Activated naive CD4-positive, alpha-beta T cell treated with Interleukin-2 at 50 U/mL for 16 hours (primary cell): Measurements from ENCODE around the gene PLAGL1.
A peak's percentile ranks its signal among the peaks of the same experiment; 100 is the strongest.
"Not testable (repeated sequence)": the region's sequence is repeated elsewhere in the genome, so short reads cannot be mapped to it uniquely, and the experiment has no call there.

ENCODE experiments used
- DNase-seq: peaks from one replicate; pipeline ENCODE4 v3.0.0-alpha.2; 2020

The PLAGL1 gene, protein sequence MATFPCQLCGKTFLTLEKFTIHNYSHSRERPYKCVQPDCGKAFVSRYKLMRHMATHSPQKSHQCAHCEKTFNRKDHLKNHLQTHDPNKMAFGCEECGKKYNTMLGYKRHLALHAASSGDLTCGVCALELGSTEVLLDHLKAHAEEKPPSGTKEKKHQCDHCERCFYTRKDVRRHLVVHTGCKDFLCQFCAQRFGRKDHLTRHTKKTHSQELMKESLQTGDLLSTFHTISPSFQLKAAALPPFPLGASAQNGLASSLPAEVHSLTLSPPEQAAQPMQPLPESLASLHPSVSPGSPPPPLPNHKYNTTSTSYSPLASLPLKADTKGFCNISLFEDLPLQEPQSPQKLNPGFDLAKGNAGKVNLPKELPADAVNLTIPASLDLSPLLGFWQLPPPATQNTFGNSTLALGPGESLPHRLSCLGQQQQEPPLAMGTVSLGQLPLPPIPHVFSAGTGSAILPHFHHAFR

GRCh38 chr6:144008120-144008811 is at the start of gene PLAGL1:
PLAGL1 (minus strand) TSS chr6:144008259; CDS start chr6:143948136, 60,123 bp downstream.
- peak; percentile 21 for DNase-seq

GRCh38 chr6:144055121-144055931 is 47.3 kb upstream of the PLAGL1 start:
- DNase-seq: peak; percentile 47

GRCh38 chr6:144053601-144054000 is 45.5 kb upstream of the PLAGL1 start:
- no peak for DNase-seq

- no peak for DNase-seq
Measured at GRCh38 chr6:144052488-144052887, 44.4 kb upstream of the PLAGL1 start.

- DNase-seq: no peak
Measured at GRCh38 chr6:144049386-144049785, 41.3 kb upstream of the PLAGL1 start.

DNA sequence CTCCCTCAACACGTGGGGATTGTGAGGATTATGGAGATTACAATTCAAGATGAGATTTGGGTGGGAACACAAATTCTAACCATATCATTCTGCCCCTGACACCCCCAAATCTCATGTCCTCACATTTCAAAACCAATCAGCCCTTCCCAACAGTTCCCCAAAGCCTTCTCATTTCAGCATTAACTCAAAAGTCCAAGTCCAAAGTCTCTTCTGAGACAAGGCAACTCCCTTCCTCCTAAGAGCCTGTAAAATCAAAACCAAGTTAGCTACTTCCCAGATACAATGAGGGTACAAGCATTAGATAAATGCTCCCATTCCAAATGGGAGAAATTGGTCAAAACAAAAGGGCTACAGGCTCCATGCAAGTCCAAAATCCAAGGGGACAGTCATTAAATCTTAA is 39.6 kb upstream of the PLAGL1 start:
- DNase-seq: no peak

- DNase-seq: not testable (repeated sequence)
Measured at GRCh38 chr6:144046672-144047071, 38.6 kb upstream of the PLAGL1 start.

DNA sequence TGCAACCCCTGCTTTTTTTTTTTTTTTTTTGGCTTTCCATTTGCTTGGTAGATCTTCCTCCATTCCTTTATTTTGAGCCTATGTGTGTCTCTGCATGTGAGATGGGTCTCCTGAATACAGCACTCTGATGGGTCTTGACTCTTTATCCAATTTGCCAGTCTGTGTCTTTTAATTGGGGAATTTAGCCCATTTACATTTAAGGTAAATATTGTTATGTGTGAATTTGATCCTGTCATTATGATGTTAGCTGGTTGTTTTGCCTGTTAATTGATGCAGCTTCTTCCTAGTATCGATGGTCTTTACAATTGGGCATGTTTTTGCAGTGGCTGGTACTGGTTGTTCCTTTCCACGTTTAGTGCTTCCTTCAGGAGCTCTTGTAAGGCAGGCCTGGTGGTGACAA is 36.9 kb upstream of the PLAGL1 start:
- not testable (repeated sequence) for DNase-seq

GRCh38 chr6:144036835-144037195 is 28.8 kb upstream of the PLAGL1 start:
- DNase-seq: no peak

DNA sequence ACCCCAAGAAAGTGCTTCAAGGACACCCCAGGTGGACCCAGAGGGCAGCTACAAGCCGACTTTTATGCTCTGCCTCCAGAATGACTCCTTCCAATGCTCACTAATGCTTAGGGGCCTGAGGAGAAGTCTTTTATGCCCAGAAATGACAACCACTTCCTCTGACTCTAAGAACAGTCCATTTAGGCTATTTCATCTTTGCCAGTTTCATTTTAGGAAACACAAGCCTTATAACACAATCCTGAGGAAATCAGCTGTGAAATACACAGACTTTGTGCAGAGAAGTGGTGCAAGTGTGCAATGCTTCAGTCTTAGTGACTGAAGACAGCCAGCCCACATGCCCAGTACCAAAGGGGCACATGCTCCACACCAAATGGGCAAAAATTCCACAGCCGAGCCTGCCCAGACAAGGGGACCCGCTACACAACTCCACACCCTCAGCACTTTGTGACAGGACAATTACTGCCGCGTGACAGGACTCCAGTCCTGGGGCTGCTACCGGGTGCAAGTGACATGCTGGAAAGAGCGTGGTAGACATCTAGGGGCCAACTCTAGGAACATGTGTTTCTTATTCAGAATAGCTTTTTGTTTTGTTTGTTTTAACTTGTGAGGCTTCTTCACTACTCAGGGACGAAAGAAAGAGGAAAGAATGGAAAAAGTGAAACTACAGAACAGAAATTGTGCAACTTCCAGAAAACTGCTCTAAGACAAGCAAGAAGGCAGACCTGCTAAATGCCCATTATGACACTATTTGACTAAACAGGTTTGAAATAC is 28.2 kb upstream of the PLAGL1 start:
- no peak for DNase-seq

- DNase-seq: no peak
Measured at GRCh38 chr6:144035416-144035815, 27.4 kb upstream of the PLAGL1 start.

- DNase-seq: no peak
Measured at GRCh38 chr6:144033816-144034735, 26.0 kb upstream of the PLAGL1 start.

GRCh38 chr6:144029452-144029851 is 21.4 kb upstream of the PLAGL1 start:
- no peak for DNase-seq

DNA sequence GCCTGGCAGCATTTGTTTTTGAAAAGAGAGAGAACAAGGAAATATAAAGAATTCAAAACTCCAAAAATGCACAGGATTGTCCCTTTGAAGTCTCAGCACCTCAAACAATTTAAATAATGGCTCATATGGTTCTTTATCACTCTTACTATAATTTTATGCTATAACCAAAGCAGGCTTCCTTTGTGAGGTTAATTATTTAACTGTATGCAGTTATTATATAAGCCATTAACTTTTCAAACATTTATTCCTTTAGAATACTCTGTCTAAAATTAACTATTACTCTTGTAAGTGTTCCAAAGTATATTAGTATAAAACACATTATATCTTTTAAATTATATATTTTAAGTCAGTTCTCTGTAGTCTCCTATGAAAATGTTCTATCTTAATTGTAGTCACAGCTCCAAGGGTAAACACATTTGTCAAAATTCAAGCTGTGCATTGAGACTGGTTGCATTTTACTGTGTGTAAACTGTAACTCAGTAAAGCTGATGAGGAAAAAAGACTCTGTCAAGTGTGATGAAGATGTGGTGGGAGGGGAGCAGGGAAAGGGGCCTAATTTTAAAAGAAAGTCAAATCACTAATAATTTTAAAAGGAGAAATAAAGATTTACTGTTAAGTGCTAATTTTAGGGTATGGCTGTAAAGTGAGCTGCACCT is 20.0 kb upstream of the PLAGL1 start:
- DNase-seq: no peak

DNA sequence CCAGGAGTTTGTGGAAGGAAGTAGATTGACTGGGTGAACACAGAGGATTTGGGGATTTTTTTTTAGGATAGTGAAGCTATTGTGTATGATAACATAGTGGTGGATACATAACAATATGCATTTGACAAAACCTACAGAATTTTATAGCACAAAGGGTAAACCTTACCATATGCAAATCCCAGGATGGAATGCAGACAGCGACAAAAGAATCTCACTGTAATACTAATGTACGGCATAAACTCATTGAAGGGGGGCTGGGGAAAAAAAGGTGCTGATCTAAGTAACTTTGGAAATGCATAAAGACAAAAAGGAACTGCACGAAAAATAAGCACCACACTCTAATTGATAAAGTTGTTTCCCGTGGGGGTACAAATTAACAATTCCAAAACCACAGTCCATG is 15.2 kb upstream of the PLAGL1 start:
- DNase-seq: no peak

DNA sequence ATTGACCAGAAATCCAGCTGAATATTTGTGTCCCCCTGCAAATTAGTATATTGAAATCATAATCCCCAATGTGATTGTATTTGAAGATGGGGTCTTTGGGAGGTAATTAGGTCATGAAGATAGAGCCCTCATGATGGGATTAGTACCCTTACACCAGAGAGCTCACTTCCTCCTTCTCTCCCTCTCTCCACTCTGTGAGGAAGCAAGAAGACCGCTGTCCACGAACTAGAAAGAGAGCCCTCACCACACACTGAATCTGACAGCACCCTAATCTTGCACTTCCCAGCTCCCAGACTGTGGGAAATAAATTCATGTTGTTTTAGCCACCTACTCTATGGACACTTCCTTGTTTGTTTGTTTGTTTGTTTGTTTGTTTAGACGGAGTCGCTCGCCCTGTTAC is 11.9 kb upstream of the PLAGL1 start:
- DNase-seq: no peak

DNA sequence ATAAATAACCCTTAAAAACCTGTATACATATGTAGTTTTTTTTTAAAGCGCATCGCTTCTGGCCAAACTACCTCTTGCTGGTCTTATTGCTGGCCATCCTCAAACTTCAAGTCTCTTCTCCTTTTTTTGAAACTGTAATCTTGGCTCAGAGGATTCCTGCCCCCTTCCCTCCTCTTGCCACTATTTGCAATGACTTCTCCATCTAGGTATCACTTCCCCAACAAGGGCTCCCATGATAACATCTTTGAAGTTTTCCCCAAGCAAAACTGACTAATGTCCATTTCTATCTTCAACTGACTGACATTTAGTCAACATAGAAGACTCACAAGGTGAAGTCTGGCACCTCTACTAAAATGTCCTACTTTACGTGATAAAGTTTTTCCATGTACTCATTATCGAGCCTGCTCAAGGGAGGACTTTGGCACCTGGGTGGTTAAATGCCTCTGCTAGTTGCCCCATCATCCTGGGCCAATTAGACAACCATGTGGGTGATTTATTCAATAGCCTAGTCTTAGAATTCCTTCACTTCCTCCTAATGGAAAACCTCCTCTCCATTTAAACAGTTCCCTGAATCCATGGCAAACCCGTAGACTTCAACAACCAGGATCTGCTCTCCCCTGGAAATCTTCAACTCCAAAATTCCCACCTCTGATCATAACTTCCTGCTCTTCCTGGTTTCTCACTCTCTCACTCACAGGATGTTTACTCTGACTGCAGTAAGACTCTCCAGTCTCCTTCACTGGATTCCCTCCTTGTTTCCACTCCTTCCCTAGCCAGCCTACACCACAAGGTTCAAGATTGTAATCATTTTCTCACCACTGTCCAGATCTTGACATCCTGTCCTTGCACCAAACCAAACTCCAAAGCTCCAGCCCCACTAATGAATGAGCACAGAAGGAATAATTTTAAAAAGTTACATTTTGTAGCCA is 9.4 kb upstream of the PLAGL1 start:
- no peak for DNase-seq

GRCh38 chr6:144013486-144013909 is 5.4 kb upstream of the PLAGL1 start:
- peak; percentile 60 for DNase-seq

GRCh38 chr6:144012534-144012933 is 4.5 kb upstream of the PLAGL1 start:
- no peak for DNase-seq

DNA sequence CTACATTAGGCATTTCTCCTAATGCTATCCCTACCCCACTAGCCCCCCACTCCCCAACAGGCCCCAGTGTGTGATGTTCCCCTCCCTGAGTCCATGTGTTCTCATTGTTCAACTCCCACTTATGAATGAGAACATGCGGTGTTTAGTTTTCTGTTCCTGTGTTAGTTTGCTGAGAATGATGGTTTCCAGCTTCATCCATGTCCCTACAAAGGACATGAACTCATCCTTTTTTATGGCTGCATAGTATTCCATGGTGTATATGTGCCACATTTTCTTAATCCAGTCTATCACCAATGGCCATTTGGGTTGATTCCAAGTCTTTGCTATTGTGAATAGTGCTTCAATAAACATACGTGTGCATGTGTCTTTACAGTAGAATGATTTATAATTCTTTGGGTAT is 1.6 kb upstream of the PLAGL1 start:
- DNase-seq: not testable (repeated sequence)
